HG03039 (cell line): ENCODE results near the gene TMEM151A.
A peak's percentile ranks its signal among the peaks of the same experiment; 100 is the strongest.

Source experiments
- ATAC-seq: cut with Tn5 transposase; IDR thresholded peaks from one replicate; pipeline ENCODE4 v1.9.1; 2021; ENCODE audit warnings: mild to moderate bottlenecking, moderate library complexity; ENCODE audit not compliant: unreplicated experiment

TMEM151A gene

GRCh38 chr11:66282468-66283455 lies 8.9 kb upstream of the TMEM151A start:
- ATAC-seq: peak; percentile 55

GRCh38 chr11:66283461-66284105 lies 8.1 kb upstream of the TMEM151A start:
- no peak for ATAC-seq

DNA sequence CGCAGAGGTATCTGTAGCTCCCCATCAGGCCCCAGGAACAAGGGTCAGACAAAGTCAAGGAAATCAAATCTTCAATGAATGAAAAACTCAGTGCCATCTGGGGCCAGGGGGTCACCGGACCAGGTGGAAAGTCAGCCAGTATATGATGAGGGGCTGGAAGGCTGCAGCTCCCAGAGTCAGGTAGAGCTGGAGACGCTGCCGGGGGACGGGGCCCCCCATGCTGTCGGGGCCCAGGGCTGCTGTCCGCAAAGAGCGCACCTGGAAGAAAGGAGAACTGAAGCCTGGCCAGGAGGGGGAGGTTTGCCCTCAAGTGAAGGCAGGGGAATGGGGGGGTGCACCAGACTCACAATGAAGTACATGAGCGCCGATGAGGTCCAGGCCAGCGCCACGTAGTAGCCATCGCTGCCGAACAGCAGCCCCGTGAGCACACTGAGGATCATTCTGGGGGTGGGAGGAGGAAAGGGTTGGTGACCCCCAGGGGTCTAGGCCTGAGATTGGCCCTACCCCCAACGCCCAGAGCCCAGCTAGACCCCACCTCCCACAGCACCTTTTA lies 7.1 kb upstream of the TMEM151A start:
- ATAC-seq: no peak

- ATAC-seq: no peak
Observed at GRCh38 chr11:66285250-66285947, 6.3 kb upstream of the TMEM151A start.

GRCh38 chr11:66286699-66287098 lies 5.0 kb upstream of the TMEM151A start:
- no peak for ATAC-seq

- no peak for ATAC-seq
Observed at GRCh38 chr11:66287211-66287888, 4.3 kb upstream of the TMEM151A start.

- ATAC-seq: no peak
Observed at GRCh38 chr11:66287889-66288670, 3.6 kb upstream of the TMEM151A start.

DNA sequence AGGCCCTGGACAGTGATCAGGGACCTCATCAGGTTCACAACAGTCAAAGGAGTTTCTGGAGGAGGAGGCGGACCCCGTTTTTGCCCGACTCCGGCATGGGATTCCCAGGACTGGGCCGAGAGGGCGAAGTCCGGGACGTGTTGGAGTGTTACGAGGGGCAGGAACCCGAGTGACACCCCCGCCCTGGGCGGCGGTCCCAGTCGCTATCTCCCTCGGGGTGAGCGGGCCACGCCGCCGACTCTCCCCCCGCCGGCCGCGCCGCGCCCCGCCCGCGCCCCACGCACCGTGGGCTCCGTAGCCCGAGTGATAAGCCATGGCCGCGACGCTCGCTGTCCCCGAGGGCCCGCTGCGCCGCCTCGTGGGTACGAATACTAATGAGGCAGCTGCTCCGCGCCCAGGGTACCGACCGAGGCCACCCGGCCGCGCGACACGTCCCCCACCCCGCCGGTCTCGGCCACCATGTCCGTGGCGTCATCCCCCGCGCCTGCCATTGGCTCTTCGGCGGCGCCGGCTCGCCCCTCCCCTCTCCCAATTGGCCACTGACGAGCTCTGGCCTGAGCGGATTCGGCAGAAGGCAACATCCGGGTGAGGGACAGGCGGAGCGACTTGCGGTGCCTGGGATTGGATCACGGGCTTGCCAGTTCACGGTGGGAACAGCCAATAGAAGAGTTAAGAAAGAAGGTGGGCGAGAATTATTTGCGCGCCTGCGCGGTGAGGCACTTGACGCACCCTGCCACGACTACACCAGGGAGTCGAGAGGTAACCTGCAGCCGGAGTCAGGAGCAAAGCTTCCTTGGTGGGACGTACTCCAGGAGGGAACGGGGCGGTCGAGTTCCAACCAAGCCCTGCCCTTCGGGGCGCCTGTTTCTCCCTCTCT lies 2.8 kb upstream of the TMEM151A start, which contains the start of gene YIF1A:
TSS of gene YIF1A (minus strand) at position 473 of the 877 bp plus-strand sequence. CDS start at position 315, 158 bp downstream.
- ATAC-seq: peak; percentile 82

- ATAC-seq: peak; percentile 17
Observed at GRCh38 chr11:66289548-66290329, 2.0 kb upstream of the TMEM151A start.

DNA sequence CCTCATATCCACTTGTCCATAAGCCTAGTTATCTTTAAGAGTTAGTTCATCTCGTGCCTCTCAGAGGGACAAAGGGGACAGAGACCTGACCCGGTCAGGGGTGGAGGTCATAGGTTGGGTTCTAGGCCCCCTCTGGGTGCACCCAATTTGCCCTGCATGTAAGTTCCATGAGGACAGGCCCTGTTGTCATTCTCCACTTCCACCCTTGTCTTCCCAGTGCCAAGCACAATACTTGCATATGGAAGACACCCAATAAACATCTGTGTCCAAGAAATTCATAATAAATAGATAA lies 1.4 kb upstream of the TMEM151A start:
- no peak for ATAC-seq

GRCh38 chr11:66291303-66291705 lies 390 bp upstream of the TMEM151A start:
- no peak for ATAC-seq

DNA sequence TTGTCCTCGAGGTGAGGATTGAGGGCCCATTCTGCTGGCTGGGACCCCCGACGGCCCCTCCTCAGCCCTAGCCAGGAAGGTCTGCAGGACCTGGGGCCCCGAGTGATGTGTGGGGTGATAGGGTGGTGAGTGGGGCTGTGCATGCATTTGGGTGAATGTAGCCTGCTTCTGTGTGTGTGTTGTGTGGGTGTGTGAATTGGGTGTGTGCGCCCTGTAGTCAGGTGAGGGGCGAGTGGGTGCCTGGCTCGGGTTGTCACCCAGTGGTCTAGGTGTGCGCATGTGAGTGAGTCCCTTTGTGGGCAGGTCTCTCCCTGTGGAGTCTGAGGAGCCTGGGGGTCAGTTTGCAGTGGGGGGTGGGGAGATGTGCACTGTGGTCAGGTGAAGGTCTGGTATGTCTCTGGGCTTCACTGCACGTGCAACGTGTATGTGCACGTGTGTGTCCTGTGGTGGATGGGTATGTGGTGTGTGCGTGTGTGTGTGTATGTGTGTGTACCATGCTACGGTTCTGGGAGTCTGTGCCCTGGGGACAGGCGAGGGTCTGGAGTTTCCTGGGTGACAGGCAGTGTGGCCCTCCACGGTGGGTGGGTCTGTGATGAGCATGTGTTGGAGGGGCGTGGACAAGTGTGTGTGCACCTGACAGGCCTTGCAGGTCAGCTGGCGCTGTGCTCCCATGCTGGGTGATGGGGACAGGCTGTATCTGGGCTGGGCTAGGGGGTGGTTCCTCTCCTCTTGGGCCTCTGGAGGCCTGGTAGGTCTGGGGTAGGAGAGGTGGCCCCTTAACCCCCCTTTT lies 1.0 kb downstream of the TMEM151A start:
- no peak for ATAC-seq

DNA sequence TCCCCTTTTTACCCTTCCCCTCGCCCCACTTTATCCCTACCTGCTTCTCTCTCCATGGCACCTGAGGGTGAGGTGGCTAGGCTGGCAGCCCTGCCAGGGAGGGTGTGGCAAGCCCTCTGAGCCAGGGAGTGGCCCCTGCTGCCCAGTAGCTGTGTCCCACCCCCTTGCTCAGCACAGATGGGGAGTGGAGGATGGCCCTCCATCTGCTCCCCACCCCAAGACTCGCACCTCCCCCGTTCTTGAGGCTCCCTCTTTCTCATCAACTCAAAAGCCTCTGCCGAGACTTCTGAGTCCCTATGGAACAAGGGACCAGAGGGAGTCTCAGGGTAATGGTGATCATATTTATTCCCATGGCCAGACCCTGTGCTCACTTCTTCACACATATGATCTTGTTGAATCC lies 1.7 kb downstream of the TMEM151A start:
- no peak for ATAC-seq

DNA sequence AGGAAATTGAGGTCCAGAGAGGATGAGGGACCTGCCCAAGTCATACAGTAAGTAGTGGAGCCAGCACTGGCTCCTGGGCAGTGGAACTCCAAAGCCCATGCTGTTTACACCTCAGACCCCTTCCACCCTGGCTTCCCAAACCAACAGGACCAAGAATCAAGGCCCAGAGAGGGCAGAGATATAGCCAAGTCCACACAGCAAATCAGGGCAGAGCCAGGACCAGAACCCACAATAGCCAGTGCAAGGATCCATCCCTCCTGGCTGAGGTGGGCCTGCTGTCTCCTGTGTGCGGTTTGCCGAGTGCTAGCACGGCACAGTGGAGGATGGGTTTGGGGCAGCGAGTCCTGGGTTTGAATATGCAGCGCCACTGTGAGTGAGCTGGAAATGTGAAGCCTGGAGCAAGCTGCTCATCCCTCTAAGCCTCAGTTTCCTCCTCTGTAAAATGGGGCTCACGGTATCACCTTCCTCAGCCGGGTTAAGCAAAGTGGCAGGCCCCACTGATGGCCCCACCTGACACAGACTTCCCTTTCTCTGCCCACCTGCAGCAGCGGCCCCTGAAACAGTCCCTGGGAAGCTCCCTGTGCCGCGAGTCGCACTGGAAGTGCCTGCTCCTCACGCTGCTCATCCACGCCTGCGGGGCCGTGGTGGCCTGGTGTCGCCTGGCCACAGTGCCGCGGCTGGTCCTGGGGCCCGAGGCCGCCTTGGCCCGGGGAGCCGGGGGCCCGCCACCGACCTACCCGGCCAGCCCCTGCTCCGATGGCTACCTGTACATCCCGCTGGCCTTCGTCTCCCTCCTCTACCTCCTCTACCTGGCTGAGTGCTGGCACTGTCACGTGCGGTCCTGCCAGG lies 2.3 kb downstream of the TMEM151A start:
- ATAC-seq: no peak

DNA sequence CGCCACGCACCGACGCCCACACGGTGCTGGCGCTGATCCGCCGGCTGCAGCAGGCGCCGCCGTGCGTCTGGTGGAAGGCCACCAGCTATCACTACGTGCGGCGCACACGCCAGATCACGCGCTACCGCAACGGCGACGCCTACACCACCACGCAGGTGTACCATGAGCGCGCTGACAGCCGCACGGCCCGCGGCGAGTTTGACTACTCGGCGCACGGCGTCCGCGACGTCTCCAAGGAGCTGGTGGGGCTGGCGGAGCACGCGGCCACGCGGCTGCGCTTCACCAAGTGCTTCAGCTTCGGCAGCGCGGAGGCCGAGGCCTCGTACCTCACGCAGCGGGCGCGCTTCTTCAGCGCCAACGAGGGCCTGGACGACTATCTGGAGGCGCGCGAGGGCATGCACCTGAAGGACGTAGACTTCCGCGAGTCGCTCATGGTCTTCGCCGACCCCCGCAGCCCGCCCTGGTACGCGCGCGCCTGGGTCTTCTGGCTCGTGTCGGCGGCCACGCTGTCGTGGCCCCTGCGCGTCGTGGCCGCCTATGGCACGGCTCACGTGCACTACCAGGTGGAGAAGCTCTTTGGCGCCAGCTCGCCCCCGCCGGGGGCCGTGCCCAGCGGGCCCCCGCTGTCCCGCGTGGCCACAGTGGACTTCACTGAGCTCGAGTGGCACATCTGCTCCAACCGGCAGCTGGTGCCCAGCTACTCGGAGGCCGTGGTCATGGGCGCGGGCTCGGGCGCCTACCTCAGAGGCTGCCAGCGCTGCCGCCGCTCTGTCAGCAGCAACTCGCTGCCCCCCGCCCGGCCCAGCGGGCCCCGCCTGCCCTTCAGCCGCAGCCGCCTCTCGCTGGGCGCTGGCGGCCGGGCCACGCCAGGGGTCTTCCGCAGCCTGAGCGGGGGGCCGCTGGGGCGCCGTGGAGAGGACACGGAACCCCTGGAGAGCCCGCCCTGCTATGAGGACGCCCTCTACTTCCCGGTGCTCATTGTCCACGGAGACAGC lies 3.2 kb downstream of the TMEM151A start:
- no peak for ATAC-seq
